Measurements from ENCODE around the gene AHDC1. TPM values are rescaled to one million over a fixed set of nuclear protein-coding genes. Genes with fewer than 3 reads are reported as not detected.

The AHDC1 gene
- polyA plus RNA-seq, 1 donor (not counting 4 experiments of a cell fraction or from before 2014, with no cell fraction given), result 4.2 TPM

GRCh38 chr1:27602462-27603308, 1.3 kb downstream of the AHDC1 start:
- no peak for FAIRE-seq
- Histone ChIP-seq H3K27me3 (ENCODE audit: control insufficient read depth, extremely low read depth, insufficient read depth, low read length) (no peaks in the 10 kb centered on the region), H3K4me3 (ENCODE audit: control insufficient read depth in 2 of 3, extremely low read depth in 1 of 3, insufficient read depth in 2 of 3, low read depth in 1 of 3, low read length in 3 of 3) (peak overlapping the region; percentile 90 to 94 (median 90)), H3K79me2 (ENCODE audit: control insufficient read depth, insufficient read depth, low read length) (peaks cover 54% of the 10 kb centered on the region), H3K4me1 (ENCODE audit: control insufficient read depth, extremely low read depth, insufficient read depth, low read length) (peaks cover 47% of the 10 kb centered on the region), H4K20me1 (ENCODE audit: control insufficient read depth, extremely low read depth, insufficient read depth, low read length) (peaks cover 29% of the 10 kb centered on the region), H3K36me3 (ENCODE audit: control insufficient read depth in 2 of 2, extremely low read depth in 1 of 2, insufficient read depth in 2 of 2, low read length in 2 of 2) (no peaks in the 10 kb centered on the region), H3K27ac (ENCODE audit: control insufficient read depth, insufficient read depth, low read length) (peak overlapping the region; percentile 47), H3K4me2 (ENCODE audit: control insufficient read depth, extremely low read depth, insufficient read depth, low read depth, low read length) (peak overlapping the region; percentile 93), H3K9me3 (ENCODE audit: control insufficient read depth, low read depth, low read length) (no peaks in the 10 kb centered on the region), H2AFZ (ENCODE audit: control insufficient read depth, low read length) (no peak overlapping the region), H3K9me1 (ENCODE audit: control insufficient read depth, extremely low read depth, insufficient read depth, low read length) (peaks cover 4% of the 10 kb centered on the region), H3K9ac (ENCODE audit: control insufficient read depth, extremely low read depth, insufficient read depth, low read length) (peak overlapping the region; percentile 82)
- TF ChIP-seq EZH2 (IDR thresholded peaks at IDR 0.05; ENCODE audit: low read length) (no peak), CTCF (optimal IDR thresholded peaks at IDR 0.05 in 1 of 3, IDR thresholded peaks at IDR 0.05 in 1 of 3, conservative IDR thresholded peaks at IDR 0.05 in 1 of 3; ENCODE audit: extremely low read depth in 1 of 3, insufficient read depth in 2 of 3, low read length in 3 of 3) (no peak)
- dilution Hi-C loops (cut with MboI; ENCODE audit: extremely low pct_ligation_motif_present, low sequenced_read_pairs), result no loop called here
- no peak for DNase-seq (ENCODE audit: low read depth, low spot score)

GRCh38 chr1:27601771-27602461, 2.0 kb downstream of the AHDC1 start:
- Histone ChIP-seq H4K20me1 (ENCODE audit: control insufficient read depth, extremely low read depth, insufficient read depth, low read length) (peaks cover 33% of the 10 kb centered on the region), H3K4me3 (ENCODE audit: control insufficient read depth in 2 of 3, extremely low read depth in 1 of 3, insufficient read depth in 2 of 3, low read depth in 1 of 3, low read length in 3 of 3) (peak overlapping the region; percentile 90 to 94 (median 90)), H3K9me1 (ENCODE audit: control insufficient read depth, extremely low read depth, insufficient read depth, low read length) (peaks cover 4% of the 10 kb centered on the region), H2AFZ (ENCODE audit: control insufficient read depth, low read length) (no peak overlapping the region), H3K79me2 (ENCODE audit: control insufficient read depth, insufficient read depth, low read length) (peaks cover 61% of the 10 kb centered on the region), H3K9me3 (ENCODE audit: control insufficient read depth, low read depth, low read length) (no peaks in the 10 kb centered on the region), H3K27ac (ENCODE audit: control insufficient read depth, insufficient read depth, low read length) (peak overlapping the region; percentile 34), H3K36me3 (ENCODE audit: control insufficient read depth in 2 of 2, extremely low read depth in 1 of 2, insufficient read depth in 2 of 2, low read length in 2 of 2) (peaks cover 0 to 2% of the 10 kb centered on the region in 2 experiments), H3K4me1 (ENCODE audit: control insufficient read depth, extremely low read depth, insufficient read depth, low read length) (peaks cover 42% of the 10 kb centered on the region), H3K9ac (ENCODE audit: control insufficient read depth, extremely low read depth, insufficient read depth, low read length) (peak overlapping the region; percentile 73), H3K4me2 (ENCODE audit: control insufficient read depth, extremely low read depth, insufficient read depth, low read depth, low read length) (peak overlapping the region; percentile 93), H3K27me3 (ENCODE audit: control insufficient read depth, extremely low read depth, insufficient read depth, low read length) (no peaks in the 10 kb centered on the region)
- TF ChIP-seq CTCF (optimal IDR thresholded peaks at IDR 0.05 in 1 of 3, IDR thresholded peaks at IDR 0.05 in 1 of 3, conservative IDR thresholded peaks at IDR 0.05 in 1 of 3; ENCODE audit: extremely low read depth in 1 of 3, insufficient read depth in 2 of 3, low read length in 3 of 3) (no peak), EZH2 (IDR thresholded peaks at IDR 0.05; ENCODE audit: low read length) (no peak)
- DNase-seq (ENCODE audit: low read depth, low spot score) (no peak), FAIRE-seq (no peak)
- dilution Hi-C loops (cut with MboI; ENCODE audit: extremely low pct_ligation_motif_present, low sequenced_read_pairs), result no loop called here
